ENCODE results near the gene FSTL3. TPM values are rescaled to one million over a fixed set of nuclear protein-coding genes. Genes with fewer than 3 reads are reported as not detected.

FSTL3 gene
- total RNA-seq, 4 donors from 2014 or later = 120 to 212 (median 152) TPM

GRCh38 chr19:646779-647565 lies 29.2 kb upstream of the FSTL3 start:
- DNase-seq (ENCODE audit: low spot score) = no peak
- no peak for TF ChIP-seq CTCF (IDR thresholded peaks at IDR 0.05)
- ATAC-seq (ENCODE audit: low FRiP score) = no peak

- DNase-seq (ENCODE audit: low spot score) (no peak), ATAC-seq (ENCODE audit: low FRiP score) (no peak)
- no peak for TF ChIP-seq CTCF (IDR thresholded peaks at IDR 0.05)
Measured at GRCh38 chr19:647566-648284, 28.5 kb upstream of the FSTL3 start.

GRCh38 chr19:648305-648704 lies 27.9 kb upstream of the FSTL3 start:
- no peak for TF ChIP-seq CTCF (IDR thresholded peaks at IDR 0.05)
- DNase-seq (ENCODE audit: low spot score) (no peak), ATAC-seq (ENCODE audit: low FRiP score) (no peak)

- ATAC-seq (ENCODE audit: low FRiP score) (no peak), DNase-seq (ENCODE audit: low spot score) (no peak)
- TF ChIP-seq CTCF (IDR thresholded peaks at IDR 0.05) = no peak
Measured at GRCh38 chr19:648904-649801, 27.0 kb upstream of the FSTL3 start.

GRCh38 chr19:650121-650520 lies 26.1 kb upstream of the FSTL3 start:
- ATAC-seq (ENCODE audit: low FRiP score) (no peak), DNase-seq (ENCODE audit: low spot score) (no peak)
- TF ChIP-seq CTCF (IDR thresholded peaks at IDR 0.05) = no peak

- no peak for ATAC-seq (ENCODE audit: low FRiP score)
- DNase-seq (ENCODE audit: low spot score) = no peak
- TF ChIP-seq CTCF (IDR thresholded peaks at IDR 0.05) = no peak
Measured at GRCh38 chr19:651114-651818, 24.9 kb upstream of the FSTL3 start.
